ENCODE data around the gene ALDH3B2. TPM values are rescaled to one million over a fixed set of nuclear protein-coding genes. Genes with fewer than 3 reads are reported as not detected.
"Not testable (repeated sequence)": the region's sequence is repeated elsewhere in the genome, so short reads cannot be mapped to it uniquely, and the experiment has no call there.

The ALDH3B2 gene
- total RNA-seq, 4 donors from 2014 or later: not detected

DNA sequence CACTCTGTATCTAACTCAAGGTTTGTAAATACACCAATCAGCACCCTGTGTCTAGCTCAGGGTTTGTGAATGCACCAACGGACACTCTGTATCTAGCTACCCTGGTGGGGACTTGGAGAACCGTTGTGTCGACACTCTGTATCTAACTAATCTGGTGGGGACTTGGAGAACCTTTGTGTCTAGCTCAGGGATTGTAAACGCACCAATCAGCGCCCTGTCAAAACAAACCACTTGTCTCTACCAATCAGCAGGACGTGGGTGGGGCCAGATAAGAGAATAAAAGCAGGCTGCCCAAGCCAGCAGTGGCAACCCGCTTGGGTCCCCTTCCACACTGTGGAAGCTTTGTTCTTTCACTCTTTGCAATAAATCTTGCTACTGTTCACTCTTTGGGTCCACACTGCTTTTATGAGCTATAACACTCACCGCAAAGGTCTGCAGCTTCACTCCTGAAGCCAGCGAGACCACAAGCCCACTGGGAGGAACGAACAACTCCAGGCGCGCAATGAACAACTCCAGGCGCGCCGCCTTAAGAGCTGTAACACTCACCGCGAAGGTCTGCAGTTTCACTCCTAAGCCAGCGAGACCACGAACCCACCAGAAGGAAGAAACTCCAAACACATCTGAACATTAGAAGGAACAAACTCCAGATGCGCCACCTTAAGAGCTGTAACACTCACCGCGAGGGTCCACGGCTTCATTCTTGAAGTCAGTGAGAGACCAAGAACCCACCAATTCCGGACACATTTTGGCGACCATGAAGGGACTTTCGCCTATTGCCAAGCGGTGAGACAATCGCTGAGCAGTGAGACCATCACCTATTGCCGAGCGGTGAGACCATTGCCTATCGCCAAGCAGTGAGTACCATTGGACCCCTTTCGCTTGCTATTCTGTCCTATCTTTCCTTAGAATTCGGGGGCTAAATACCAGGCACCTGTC is 54.5 kb downstream of the ALDH3B2 start:
- not testable (repeated sequence) for H3K27ac ChIP-seq; H3K4me1 ChIP-seq; H3K9me3 ChIP-seq; H3K36me3 ChIP-seq; DNase-seq (ENCODE audit: low spot score in 2 of 2); H3K4me3 ChIP-seq
- peaks cover 0 to 12% of the 10 kb centered on the region in 2 donors for H3K27me3 ChIP-seq
- 88 to 92% methylated on average over 33 of the region's 33 CpGs for WGBS, 2 donors

DNA sequence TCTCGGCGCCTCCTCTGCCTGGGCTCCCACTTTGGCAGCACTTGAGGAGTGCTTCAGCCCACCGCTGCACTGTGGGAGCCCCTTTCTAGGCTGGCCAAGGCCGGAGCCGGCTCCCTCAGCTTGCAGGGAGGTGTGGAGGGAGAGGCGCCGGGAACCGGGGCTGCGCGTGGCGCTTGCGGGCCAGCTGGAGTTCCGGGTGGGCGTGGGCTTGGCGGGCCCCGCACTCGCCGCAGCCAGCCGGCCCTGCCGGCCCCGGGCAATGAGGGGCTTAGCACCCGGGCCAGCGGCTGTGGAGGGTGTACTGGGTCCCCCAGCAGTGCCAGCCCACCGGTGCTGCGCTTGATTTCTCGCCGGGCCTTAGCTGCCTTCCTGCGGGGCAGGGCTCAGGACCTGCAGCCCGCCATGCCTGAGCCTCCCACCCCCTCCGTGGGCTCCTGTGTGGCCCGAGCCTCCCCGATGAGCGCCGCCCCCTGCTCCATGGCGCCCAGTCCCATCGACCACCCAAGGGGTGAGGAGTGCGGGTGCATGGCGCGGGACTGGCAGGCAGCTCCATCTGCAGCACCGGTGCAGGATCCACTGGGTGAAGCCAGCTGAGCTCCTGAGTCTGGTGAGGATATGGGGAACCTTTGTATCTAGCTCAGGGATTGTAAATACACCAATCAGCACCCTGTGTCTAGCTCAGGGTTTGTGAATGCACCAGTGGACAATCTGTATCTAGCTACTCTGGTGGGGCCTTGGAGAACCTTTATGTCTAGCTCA is 55.3 kb downstream of the ALDH3B2 start:
- H3K36me3 ChIP-seq; H3K9me3 ChIP-seq; H3K4me3 ChIP-seq; DNase-seq (ENCODE audit: low spot score in 2 of 2); H3K27ac ChIP-seq: not testable (repeated sequence)
- 88 to 95% methylated on average over 21 to 36 of the region's 40 CpGs for WGBS, 2 donors
- Histone ChIP-seq H3K27me3 (peaks cover 0 to 13% of the 10 kb centered on the region in 2 donors), H3K4me1 (peaks cover 0 to 15% (median 5%) of the 10 kb centered on the region in 4 donors)

DNA sequence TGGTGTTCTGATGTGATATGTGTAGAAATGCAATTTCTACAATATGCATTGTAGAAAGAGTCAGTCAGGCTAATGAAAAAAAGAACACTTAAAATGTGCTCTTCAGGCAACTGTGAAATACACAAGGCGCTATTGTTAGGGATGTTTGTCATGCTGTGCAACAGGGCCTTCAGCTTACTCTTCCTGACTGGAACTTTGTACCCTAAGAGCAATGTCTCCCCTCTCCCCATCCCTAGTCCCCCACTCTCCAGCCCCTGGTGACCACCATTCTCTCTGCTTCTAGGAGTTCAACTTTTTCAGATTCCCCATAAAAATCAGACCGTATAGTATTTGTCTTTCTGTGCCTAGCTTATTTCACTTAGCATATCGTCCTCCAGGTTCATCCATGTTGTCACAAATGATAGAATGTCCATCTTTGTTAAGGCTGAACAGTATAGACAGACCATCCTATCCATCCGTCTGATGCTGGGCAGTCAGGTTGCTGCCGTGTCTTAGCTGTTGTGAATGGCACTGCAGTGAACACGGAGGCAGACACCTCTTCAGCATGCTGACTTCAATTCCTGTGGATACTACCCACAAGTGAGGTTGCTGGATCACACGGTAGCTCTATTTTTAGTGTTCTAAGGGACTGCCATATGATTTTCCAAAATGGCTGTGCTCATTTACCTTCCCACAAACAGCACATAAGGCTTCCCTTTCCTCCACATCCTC is 57.0 kb downstream of the ALDH3B2 start:
- 61 to 69% methylated on average over 7 of the region's 7 CpGs for WGBS, 2 donors

DNA sequence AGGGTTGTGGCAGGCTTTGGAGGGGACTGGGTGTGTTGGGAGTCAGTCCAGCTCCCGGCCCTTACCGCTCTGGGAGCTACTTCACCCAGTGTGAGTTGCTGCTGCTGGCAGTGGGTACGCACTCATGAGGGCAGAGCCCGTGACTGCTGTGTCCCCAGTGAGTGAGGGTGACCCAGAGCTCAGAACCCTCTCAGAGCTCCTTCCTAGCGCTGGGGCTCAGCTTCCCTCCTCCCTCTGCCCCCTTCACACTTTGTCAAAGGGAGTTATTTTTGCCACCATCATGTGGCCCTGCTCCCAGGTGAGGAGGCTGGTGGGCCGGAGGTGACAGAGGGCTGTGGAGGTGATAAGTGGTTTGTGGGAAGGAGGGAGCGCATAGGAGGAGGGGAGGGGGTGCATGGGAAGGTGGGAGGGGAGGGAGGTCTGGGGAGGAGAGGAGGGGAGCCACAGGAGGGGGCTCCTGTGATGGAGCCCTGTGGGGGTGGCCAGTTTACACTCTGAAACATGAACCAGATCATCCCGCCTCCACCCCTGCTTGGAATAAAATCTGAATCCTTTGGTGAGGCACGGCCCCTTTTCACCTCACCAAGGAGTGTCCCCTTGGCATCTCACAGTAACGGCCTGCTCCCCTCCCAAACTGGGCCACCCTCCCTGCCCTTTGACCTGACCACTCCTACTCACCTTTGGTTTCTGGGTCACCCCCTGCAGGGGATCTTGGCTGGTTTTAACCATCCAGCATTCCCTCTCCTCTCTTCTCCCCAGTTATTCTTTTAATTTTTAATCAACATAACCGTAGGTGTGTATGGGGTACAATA is 57.8 kb downstream of the ALDH3B2 start:
- peaks cover 0 to 20% (median 7%) of the 10 kb centered on the region in 4 donors for H3K4me1 ChIP-seq
- TF ChIP-seq, protein P1, sequence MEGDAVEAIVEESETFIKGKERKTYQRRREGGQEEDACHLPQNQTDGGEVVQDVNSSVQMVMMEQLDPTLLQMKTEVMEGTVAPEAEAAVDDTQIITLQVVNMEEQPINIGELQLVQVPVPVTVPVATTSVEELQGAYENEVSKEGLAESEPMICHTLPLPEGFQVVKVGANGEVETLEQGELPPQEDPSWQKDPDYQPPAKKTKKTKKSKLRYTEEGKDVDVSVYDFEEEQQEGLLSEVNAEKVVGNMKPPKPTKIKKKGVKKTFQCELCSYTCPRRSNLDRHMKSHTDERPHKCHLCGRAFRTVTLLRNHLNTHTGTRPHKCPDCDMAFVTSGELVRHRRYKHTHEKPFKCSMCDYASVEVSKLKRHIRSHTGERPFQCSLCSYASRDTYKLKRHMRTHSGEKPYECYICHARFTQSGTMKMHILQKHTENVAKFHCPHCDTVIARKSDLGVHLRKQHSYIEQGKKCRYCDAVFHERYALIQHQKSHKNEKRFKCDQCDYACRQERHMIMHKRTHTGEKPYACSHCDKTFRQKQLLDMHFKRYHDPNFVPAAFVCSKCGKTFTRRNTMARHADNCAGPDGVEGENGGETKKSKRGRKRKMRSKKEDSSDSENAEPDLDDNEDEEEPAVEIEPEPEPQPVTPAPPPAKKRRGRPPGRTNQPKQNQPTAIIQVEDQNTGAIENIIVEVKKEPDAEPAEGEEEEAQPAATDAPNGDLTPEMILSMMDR (IDR thresholded peaks at IDR 0.05): no peak
- no peak for TF ChIP-seq EP300 (IDR thresholded peaks at IDR 0.05)
- no peak for TF ChIP-seq POLR2A (IDR thresholded peaks at IDR 0.05)

More for the DNA sequence above, 57.0 kb downstream of the ALDH3B2 start:
- H3K27me3 ChIP-seq: peaks cover 0 to 13% of the 10 kb centered on the region in 2 donors
- H3K36me3 ChIP-seq: peaks cover 0 to 12% (median 0%) of the 10 kb centered on the region in 3 donors
- no peaks in the 10 kb centered on the region for H3K9me3 ChIP-seq
- TF ChIP-seq POLR2A (IDR thresholded peaks at IDR 0.05) (no peak), EP300 (IDR thresholded peaks at IDR 0.05) (no peak)
- TF ChIP-seq, protein P1 (IDR thresholded peaks at IDR 0.05): no peak
- no peak overlapping the region for H3K4me3 ChIP-seq
- peaks cover 0 to 20% (median 7%) of the 10 kb centered on the region in 4 donors for H3K4me1 ChIP-seq
- H3K27ac ChIP-seq: no peak overlapping the region
- no peak for DNase-seq (ENCODE audit: low spot score in 2 of 2)

DNA sequence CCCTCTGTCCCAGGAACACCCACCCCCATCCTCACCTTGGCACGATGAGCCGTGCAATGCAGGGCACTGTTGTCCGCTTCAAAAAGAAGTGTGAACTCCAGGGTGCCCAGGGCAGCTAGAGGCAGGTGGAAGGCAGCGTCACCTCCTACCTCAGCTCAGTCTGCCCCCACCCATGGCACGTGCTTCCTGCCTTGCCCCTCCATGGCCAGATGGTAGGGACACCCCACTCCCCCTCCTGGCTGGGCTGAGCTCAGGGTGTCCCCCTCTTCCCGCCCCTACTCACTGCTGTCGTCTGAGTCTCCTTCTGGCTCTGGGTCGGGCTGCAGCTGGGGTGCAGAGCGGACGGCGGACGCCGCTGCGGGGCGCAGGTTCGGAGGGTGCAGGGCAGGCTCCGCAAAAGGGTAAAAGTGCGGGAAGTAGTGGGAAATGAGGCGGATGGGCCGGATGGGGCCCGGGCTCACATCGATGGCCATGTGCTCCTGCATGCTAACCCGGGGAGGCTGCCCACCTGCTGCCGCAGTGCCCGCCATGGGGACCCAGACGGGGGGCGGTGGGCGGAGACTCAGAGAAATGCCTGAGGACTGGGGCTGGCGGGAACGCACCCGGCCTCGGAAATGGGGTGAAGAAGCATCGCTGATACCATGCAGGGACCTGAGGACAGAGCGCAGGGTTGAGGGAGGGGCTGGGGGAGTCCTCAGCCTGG is 58.5 kb downstream of the ALDH3B2 start:
- 25 to 55% methylated on average over 31 to 34 of the region's 34 CpGs for WGBS, 2 donors
- TF ChIP-seq, protein P1 (IDR thresholded peaks at IDR 0.05): no peak
- TF ChIP-seq EP300 (IDR thresholded peaks at IDR 0.05) (no peak), POLR2A (IDR thresholded peaks at IDR 0.05) (no peak)
- H3K27ac ChIP-seq: no peak overlapping the region

More for the DNA sequence above, 57.8 kb downstream of the ALDH3B2 start:
- no peak for DNase-seq (ENCODE audit: low spot score in 2 of 2)
- Histone ChIP-seq H3K27ac (no peak overlapping the region), H3K9me3 (no peaks in the 10 kb centered on the region), H3K27me3 (peaks cover 0 to 13% of the 10 kb centered on the region in 2 donors), H3K36me3 (peaks cover 0 to 20% (median 0%) of the 10 kb centered on the region in 3 donors), H3K4me3 (no peak overlapping the region)
- 30 to 42% methylated on average over 7 to 11 of the region's 11 CpGs for WGBS, 2 donors

More for the DNA sequence above, 58.5 kb downstream of the ALDH3B2 start:
- Histone ChIP-seq H3K4me1 (peaks cover 0 to 20% (median 7%) of the 10 kb centered on the region in 4 donors), H3K9me3 (no peaks in the 10 kb centered on the region), H3K27me3 (peaks cover 0 to 13% of the 10 kb centered on the region in 2 donors), H3K4me3 (no peak overlapping the region), H3K36me3 (peaks cover 0 to 27% (median under 1%) of the 10 kb centered on the region in 3 donors)
- DNase-seq (ENCODE audit: low spot score in 2 of 2): no peak

Data from tibial nerve (tissue), 4 donors.